GM18873 (cell line): ENCODE results near the gene KPNA3.
"Not testable (repeated sequence)": the region's sequence is repeated elsewhere in the genome, so short reads cannot be mapped to it uniquely, and the experiment has no call there.

Experiments
- ATAC-seq: cut with Tn5 transposase; IDR thresholded peaks from one replicate; pipeline ENCODE4 v1.9.1; 2021; ENCODE audit warnings: mild to moderate bottlenecking, moderate library complexity, moderate number of reproducible peaks; ENCODE audit not compliant: unreplicated experiment, low FRiP score

Gene KPNA3

DNA sequence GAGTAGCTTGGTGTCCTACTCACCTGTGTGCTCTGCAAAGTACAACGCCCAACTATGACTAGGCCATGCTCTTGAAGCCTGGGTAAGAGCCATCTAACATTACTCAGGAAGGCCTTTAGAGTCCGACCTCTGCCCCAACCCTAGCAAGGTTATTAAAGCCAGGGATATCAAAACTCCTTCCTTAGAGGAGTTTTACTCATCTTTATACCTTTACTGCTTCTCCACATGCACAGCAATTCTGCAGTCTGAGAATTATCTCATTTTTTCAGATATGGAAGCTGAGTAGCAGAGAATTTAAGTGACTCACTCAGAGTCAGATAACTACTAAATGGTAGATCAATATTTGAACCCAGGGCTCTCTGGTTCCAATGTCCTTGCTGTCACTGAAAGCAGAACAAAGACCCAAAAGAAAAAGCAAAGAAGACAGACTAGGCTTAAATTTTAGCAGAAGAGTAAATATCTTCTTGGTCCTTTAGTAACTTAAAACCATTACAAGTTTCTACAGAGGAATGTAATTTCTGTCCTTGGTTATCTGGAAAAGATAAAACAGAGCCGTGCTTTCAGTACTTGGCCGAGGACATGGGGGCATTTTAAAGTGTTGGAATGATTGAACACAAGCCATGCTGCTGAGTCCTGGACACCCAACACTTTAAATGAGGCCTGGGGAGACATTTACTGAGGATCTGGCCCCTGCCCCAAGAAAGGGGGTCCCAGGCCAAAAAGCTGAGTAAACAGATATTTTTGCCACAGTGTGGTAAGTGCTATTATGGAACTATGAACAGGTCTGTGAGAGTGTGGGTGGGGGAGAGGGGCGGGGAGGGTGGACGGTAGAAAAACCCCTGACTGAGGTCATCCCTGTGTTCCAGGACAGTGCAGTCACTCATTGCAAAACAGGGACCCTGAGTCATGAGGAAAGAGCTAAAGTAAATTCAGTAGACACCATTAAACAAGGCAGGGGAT lies 18.4 kb upstream of the KPNA3 start:
- no peak for ATAC-seq

DNA sequence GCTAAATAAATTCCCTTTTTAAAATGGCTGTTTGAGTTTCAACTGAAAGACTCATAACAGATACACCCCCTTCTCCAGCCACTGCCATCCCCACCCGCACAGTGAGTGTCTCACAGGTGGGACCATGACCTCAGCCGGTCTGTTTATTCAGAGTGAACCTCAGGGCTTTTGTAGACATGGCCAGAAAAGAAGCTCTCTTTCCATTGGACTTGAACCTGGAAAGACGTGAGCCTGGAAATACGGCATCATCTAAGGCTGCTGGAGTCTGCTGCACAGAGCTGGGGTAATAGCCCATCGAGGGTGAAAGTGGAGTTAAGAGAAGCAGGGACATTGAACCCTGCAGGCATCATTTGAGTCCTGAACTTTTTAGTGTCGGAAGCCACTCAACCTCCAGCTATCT lies 15.2 kb upstream of the KPNA3 start:
- no peak for ATAC-seq

DNA sequence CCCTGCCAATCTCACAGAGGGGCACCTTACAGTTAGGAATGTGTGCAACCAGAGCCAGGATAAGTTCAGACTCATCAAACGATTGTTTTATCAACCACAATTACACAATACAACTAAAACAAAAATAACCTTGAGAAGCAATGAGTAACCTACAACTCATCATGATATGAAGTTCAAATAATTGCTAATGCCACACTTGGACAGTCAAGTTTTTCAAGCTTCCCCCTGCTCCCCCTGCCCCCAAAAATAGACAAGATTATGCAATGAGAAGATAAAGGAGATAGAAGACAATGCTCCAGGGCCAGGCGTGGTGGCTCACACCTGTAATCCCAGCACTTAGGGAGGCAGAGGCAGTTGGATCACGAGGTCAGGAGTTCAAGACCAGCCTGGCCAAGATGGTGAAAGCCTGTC lies 13.6 kb upstream of the KPNA3 start:
- ATAC-seq = no peak

- not testable (repeated sequence) for ATAC-seq
Observed at GRCh38 chr13:49803047-49803446, 10.6 kb upstream of the KPNA3 start.

DNA sequence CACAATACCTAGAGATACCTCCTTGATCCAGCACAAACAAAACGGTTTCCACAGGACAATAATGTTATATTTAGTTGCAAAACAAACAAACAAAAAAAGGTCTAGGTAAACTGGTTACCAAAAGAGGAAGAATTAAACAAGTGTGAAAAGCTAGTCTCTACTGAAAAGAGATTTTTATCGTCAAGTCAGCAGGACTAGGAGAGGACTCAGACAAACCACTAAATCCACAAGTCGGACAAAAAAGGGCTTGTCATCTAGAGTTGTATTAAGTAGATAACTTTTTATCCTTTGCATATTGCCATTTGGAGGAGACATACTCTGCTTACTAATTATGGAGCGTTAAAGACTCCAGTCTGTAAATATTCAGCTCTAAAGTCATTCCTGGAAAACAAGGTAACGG lies 9.9 kb upstream of the KPNA3 start:
- no peak for ATAC-seq

DNA sequence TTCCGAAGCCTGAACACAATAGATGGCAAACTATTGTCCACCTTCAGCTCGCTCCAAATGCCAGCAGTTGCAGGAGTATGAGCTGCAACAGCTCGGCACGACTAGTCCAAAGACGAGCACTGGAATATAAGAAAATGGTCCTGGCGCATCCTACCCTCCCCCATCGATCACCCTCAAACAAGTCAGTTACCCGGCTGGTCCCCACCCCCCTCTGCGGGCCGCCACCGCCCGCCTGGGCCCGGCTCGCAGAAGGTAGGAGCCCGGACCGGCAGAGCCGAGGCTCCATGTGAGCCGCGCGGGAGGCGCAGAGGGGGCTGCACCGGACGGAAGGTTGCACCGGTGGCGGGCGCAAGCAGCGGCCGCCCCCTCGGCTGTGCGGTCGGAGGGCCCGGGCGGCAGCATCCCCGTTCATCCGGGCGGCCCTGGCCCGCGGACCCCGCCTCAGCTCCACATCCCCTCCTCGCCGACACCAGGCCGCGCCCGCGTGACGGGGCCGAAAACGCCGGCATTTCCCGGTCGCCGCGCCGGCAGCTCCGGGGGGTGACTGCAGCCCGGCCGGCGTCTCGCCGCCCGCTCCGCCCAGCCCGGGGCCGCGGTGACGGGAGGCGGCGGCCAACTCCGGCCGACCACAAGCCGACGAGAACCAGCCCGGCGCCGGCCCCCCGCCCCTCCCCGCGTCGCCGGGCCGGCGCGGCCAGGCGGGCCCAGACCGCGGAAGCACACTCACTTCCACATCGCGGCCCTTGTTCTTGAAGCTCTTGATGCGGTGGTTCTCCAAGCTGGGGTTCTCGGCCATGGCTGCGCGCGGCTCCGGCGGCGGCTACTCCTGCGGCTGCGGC lies 552 bp downstream of the KPNA3 start:
- ATAC-seq = peak; percentile 17

- no peak for ATAC-seq
Observed at GRCh38 chr13:49791315-49791710, 1.2 kb downstream of the KPNA3 start.

GRCh38 chr13:49789968-49790367 lies 2.5 kb downstream of the KPNA3 start:
- ATAC-seq = no peak

- no peak for ATAC-seq
Observed at GRCh38 chr13:49786401-49787008, 6.0 kb downstream of the KPNA3 start.

- no peak for ATAC-seq
Observed at GRCh38 chr13:49784886-49785570, 7.5 kb downstream of the KPNA3 start.

DNA sequence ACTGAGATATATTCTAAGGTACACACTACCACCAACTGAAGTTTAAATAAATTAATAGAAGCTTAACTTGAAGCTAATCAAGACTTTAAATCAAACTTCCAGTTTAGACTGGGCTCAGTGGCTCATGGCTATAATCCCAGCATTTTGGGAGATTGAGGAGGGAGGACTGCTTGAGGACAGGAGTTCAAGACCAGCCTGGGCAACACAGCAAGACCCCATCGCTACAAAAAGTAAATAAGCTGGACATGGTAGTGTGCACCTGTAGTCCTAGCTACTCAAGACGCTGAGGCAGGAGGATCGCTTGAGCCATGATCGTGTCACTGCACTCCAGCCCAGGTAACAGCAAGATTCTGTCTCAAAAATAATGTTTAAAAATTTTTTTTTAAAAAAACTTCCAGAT lies 8.6 kb downstream of the KPNA3 start:
- ATAC-seq = no peak

DNA sequence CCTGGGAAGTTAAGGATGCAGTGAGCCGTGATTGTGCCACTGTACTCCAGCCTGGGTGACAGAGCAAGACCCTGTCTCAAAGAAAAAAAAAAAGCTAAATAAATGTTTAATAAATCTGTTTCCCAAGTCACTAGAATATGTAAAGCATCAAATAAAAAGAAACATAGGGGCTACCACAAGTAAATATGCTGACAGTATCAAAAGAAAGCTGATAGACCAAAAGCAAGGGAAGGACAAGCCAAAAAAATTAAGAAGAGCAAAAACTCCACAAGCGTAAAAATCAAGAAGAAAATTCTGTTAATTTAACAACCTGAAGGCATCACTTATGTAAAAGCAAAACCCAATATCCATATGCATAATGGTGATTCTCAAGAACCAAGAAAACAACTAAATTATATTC lies 9.7 kb downstream of the KPNA3 start:
- ATAC-seq = no peak

GRCh38 chr13:49781806-49782205 lies 10.7 kb downstream of the KPNA3 start:
- ATAC-seq = no peak

DNA sequence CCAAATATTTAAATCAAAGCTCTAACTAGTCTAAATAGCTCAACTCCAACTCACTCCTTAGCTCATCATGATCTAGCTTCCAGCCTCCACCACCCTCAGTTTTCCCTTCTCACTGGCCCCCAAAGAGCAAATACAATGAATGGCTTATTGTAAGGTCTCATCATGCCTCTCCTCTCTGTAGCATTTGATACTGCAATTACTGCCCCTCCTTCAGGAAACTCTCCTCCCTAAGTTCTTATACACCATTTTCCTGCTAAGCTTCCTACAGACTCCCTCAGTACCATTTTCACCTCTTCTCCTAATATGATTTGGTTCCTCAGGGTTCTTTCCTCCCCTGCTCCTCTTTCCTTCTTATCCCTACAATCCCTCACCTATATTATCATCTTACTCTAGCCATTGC lies 12.8 kb downstream of the KPNA3 start:
- ATAC-seq = no peak

GRCh38 chr13:49777746-49778614 lies 14.5 kb downstream of the KPNA3 start:
- ATAC-seq = no peak

- ATAC-seq = no peak
Observed at GRCh38 chr13:49776871-49777270, 15.6 kb downstream of the KPNA3 start.

- ATAC-seq = no peak
Observed at GRCh38 chr13:49774376-49775005, 18.0 kb downstream of the KPNA3 start.

DNA sequence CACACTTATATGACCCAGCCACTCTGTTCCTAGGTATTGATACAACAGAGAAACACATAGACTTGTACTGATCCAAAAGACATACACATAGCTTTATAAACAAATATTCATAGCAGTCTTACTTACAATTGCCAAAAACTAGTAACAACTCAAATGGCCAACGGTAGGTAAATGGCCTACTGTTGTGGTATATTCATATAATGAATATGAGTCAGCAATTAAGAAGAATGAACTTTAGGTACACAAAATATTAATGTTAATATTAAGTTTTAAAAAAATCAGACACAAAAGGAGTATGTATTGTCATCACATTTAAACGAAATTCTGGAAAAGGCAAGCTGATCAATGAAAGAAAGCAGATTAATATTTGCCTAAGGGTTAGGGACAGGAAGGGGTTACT lies 19.7 kb downstream of the KPNA3 start:
- ATAC-seq = no peak

DNA sequence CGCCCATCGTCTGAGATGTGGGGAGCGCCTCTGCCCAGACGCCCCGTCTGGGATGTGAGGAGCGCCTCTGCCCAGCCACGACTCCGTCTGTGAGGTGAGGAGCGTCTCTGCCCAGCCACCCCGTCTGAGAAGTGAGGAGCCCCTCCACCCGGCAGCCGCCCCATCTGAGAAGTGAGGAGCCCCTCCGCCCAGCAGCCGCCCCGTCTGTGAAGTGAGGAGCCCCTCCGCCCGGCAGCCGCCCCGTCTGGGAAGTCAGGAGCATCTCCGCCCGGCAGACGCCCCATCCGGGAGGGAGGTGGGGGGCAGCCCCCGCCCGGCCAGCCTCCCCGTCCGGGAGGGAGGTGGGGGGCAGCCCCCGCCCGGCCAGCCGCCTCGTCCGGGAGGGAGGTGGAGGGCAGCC lies 30.7 kb downstream of the KPNA3 start:
- ATAC-seq = not testable (repeated sequence)
